Fibroblast of pulmonary artery (primary cell): ENCODE data around the gene KCNN3.

Experiments used
- DNase-seq: peaks from one replicate; pipeline ENCODE4 v3.0.0-alpha.2; 2010; ENCODE audit warnings: low read depth
- H3K4me3 ChIP-seq: replicated peaks from 2 replicates; pipeline ENCODE4 v1.5.1; 2011; ENCODE audit warnings: low read depth, mild to moderate bottlenecking, control low read depth, low read length, moderate library complexity
- TF ChIP-seq, protein P1 (sequence below): IDR thresholded peaks from 2 replicates; pipeline ENCODE4 v1.5.1; 2011; ENCODE audit warnings: mild to moderate bottlenecking, control low read depth, low read length, inconsistent platforms; ENCODE audit errors: missing control alignments

KCNN3 gene

GRCh38 chr1:154819628-154820590 lies 50.2 kb downstream of the KCNN3 start:
- H3K4me3 ChIP-seq: no peak overlapping the region
- peak; percentile 8 for DNase-seq
- TF ChIP-seq, protein P1, sequence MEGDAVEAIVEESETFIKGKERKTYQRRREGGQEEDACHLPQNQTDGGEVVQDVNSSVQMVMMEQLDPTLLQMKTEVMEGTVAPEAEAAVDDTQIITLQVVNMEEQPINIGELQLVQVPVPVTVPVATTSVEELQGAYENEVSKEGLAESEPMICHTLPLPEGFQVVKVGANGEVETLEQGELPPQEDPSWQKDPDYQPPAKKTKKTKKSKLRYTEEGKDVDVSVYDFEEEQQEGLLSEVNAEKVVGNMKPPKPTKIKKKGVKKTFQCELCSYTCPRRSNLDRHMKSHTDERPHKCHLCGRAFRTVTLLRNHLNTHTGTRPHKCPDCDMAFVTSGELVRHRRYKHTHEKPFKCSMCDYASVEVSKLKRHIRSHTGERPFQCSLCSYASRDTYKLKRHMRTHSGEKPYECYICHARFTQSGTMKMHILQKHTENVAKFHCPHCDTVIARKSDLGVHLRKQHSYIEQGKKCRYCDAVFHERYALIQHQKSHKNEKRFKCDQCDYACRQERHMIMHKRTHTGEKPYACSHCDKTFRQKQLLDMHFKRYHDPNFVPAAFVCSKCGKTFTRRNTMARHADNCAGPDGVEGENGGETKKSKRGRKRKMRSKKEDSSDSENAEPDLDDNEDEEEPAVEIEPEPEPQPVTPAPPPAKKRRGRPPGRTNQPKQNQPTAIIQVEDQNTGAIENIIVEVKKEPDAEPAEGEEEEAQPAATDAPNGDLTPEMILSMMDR: peak; percentile 46

GRCh38 chr1:154818911-154819310 lies 51.2 kb downstream of the KCNN3 start:
- no peak for DNase-seq
- TF ChIP-seq, protein P1: no peak
- H3K4me3 ChIP-seq: no peak overlapping the region

GRCh38 chr1:154816937-154817336 lies 53.1 kb downstream of the KCNN3 start:
- H3K4me3 ChIP-seq: no peak overlapping the region
- TF ChIP-seq, protein P1: no peak
- DNase-seq: no peak

DNA sequence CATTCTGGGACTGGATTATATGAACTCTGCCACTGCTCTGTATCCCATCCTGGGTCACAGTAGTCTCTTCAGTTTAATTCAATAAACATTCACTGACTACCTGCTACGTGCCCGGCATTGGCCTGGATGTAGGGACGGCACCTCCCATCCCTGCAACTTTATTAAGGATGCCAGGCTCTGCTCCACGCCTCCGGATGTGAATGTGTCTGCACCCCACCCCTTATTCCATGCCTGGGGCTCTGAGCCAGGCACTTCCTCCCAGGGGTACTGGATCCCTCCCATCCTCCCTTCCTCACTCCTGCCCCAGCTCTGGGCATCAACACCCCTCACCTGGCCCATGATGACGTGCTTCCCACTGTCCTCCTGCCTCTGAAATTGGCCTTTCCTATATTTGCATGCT lies 53.7 kb downstream of the KCNN3 start:
- DNase-seq: no peak
- TF ChIP-seq, protein P1: no peak
- no peak overlapping the region for H3K4me3 ChIP-seq

- H3K4me3 ChIP-seq: no peak overlapping the region
- no peak for DNase-seq
- TF ChIP-seq, protein P1: no peak
These were observed 56.1 kb downstream of the KCNN3 start for GRCh38 chr1:154813846-154814505.

GRCh38 chr1:154813300-154813816 lies 56.7 kb downstream of the KCNN3 start:
- peak; percentile 53 for DNase-seq
- TF ChIP-seq, protein P1: no peak
- H3K4me3 ChIP-seq: no peak overlapping the region
